OCI-LY7 (cell line): ENCODE results near the gene NELFA. TPM values are rescaled to one million over a fixed set of nuclear protein-coding genes. Genes with fewer than 3 reads are reported as not detected.

Experiments
- BruUV-seq: library from RNA; stranded (reverse); fragments of 400-500 nt; replicated peaks from 2 replicates; lab custom pipeline; 2021; lab: Mats Ljungman, UMichigan
- CTCF ChIA-PET: fragments of 300-600 bp; sonication (Branson Sonifier 250); formaldehyde crosslinking; loops from one replicate; lab custom pipeline; 2022; ENCODE audit warnings: antibody characterized with exemption; ENCODE audit not compliant: unreplicated experiment; lab: Charles Lee
- POLR2A ChIA-PET: fragments of 300-600 bp; sonication (Branson Sonifier 250); formaldehyde crosslinking; loops from one replicate; lab custom pipeline; 2022; ENCODE audit warnings: antibody characterized with exemption; lab: Charles Lee
- DNase-seq: peaks from one replicate; pipeline ENCODE4 v3.0.0-alpha.2; 2015; ENCODE audit warnings: low spot score
- H2AFZ ChIP-seq: fragments of 200-600 bp; sonication (generic), shearing (Covaris generic); 2 replicates; pipeline ENCODE4 v1.6.1; 2014; ENCODE audit warnings: mild to moderate bottlenecking, antibody characterized with exemption, low read length, moderate library complexity
- H3K27ac ChIP-seq: fragments of 200-600 bp; sonication (generic); 2 replicates; pipeline ENCODE4 v1.5.1; 2014; ENCODE audit warnings: mixed run types, low read depth, mild to moderate bottlenecking, moderate library complexity, low read length, inconsistent platforms; ENCODE audit not compliant: poor library complexity, severe bottlenecking
- H3K36me3 ChIP-seq: fragments of 200-600 bp; sonication (generic); 2 replicates; pipeline ENCODE4 v1.6.1; 2014; ENCODE audit warnings: mild to moderate bottlenecking, antibody characterized with exemption, low read length, moderate library complexity, mixed read lengths; ENCODE audit not compliant: insufficient read depth
- H3K4me1 ChIP-seq: fragments of 200-600 bp; sonication (generic); 2 replicates; pipeline ENCODE4 v1.5.1; 2014; ENCODE audit warnings: mild to moderate bottlenecking, low read length; ENCODE audit not compliant: insufficient read depth, poor library complexity, severe bottlenecking
- H3K4me2 ChIP-seq: fragments of 200-600 bp; sonication (generic); 2 replicates; pipeline ENCODE4 v1.6.1; 2014; ENCODE audit warnings: mild to moderate bottlenecking, low read length
- H3K4me3 ChIP-seq: fragments of 200-600 bp; sonication (generic); 2 replicates; pipeline ENCODE4 v1.5.1; 2014; ENCODE audit warnings: mild to moderate bottlenecking, low read depth, low read length; ENCODE audit not compliant: poor library complexity, severe bottlenecking
- H3K79me2 ChIP-seq: fragments of 200-600 bp; sonication (generic); 2 replicates; pipeline ENCODE4 v1.6.1; 2016; ENCODE audit warnings: low read depth, mild to moderate bottlenecking, low read length, moderate library complexity, mixed read lengths; ENCODE audit not compliant: insufficient read depth
- H3K9me2 ChIP-seq: fragments of 200-600 bp; sonication (generic); 2 replicates; pipeline ENCODE4 v1.6.1; 2016; ENCODE audit warnings: mild to moderate bottlenecking, low read length, mixed read lengths; ENCODE audit not compliant: insufficient read depth
- H3K9me3 ChIP-seq: fragments of 200-600 bp; sonication (generic); 2 replicates; pipeline ENCODE4 v1.6.1; 2014; ENCODE audit warnings: mild to moderate bottlenecking, mixed run types, low read length, mixed read lengths
- H4K20me1 ChIP-seq: fragments of 200-600 bp; sonication (generic); 2 replicates; pipeline ENCODE4 v1.6.1; 2014; ENCODE audit warnings: mild to moderate bottlenecking, antibody characterized with exemption, low read length, moderate library complexity, mixed read lengths; ENCODE audit not compliant: insufficient read depth
- CTCF ChIP-seq: fragments of 200-600 bp; sonication (generic); conservative IDR thresholded peaks from 2 replicates; pipeline ENCODE4 v1.5.1; 2014; ENCODE audit warnings: mild to moderate bottlenecking, antibody characterized with exemption, low read length, moderate library complexity, mixed read lengths
- EZH2phosphoT487 ChIP-seq: fragments of 200-600 bp; sonication (generic); IDR thresholded peaks from 2 replicates; pipeline ENCODE4 v1.6.1; 2018; ENCODE audit warnings: low read depth, borderline replicate concordance, mild to moderate bottlenecking, mixed run types, antibody characterized with exemption, low read length, moderate library complexity, mixed read lengths
- intact Hi-C: fragments of 100-400 bp; cut with micrococcal nuclease; formaldehyde crosslinking; loops from one replicate; pipeline ENCODE4 v1.10.0; 2022; ENCODE audit not compliant: unreplicated experiment
- total RNA-seq, 2 experiments: library from RNA; depleted of rRNA in 1 of 2; stranded (reverse); fragments of >200 nt in 1 of 2; shearing (Covaris generic) in 1 of 2; gene quantifications; 2 replicates each; pipeline ENCODE4 v1.2.3, GENCODE V29; 2014 to 2022

Gene NELFA
- total RNA-seq, 2 experiments from 2014 or later = 45.5 to 45.7 TPM

GRCh38 chr4:2049381-2049780, 40.6 kb upstream of the NELFA start:
- Histone ChIP-seq H3K9me2 (no peaks in the 10 kb centered on the region), H3K27ac (no peak overlapping the region), H3K9me3 (no peaks in the 10 kb centered on the region), H3K4me2 (no peak overlapping the region), H2AFZ (no peak overlapping the region), H3K4me1 (no peaks in the 10 kb centered on the region), H3K36me3 (no peaks in the 10 kb centered on the region), H3K79me2 (no peaks in the 10 kb centered on the region), H4K20me1 (no peaks in the 10 kb centered on the region), H3K4me3 (no peak overlapping the region)
- no peak for DNase-seq
- BruUV-seq = no TSS peak
- intact Hi-C loops = no loop called here
- TF ChIP-seq CTCF (no peak), EZH2phosphoT487 (no peak)
- POLR2A ChIA-PET = interaction anchor here (0.6 kb wide), 1 partner anchor 103 kb away, joined by 3 read pairs; no protein-coding TSS in a partner anchor
- CTCF ChIA-PET = no interaction called here

GRCh38 chr4:2048831-2049230, 40.1 kb upstream of the NELFA start:
- DNase-seq = no peak
- no peak overlapping the region for H2AFZ ChIP-seq
- H3K79me2 ChIP-seq = no peaks in the 10 kb centered on the region
- no peak overlapping the region for H3K27ac ChIP-seq
- no peaks in the 10 kb centered on the region for H3K9me3 ChIP-seq
- TF ChIP-seq CTCF (no peak), EZH2phosphoT487 (no peak)
- H3K9me2 ChIP-seq = no peaks in the 10 kb centered on the region
- intact Hi-C loops = no loop called here
- H3K4me3 ChIP-seq = no peak overlapping the region
- H4K20me1 ChIP-seq = no peaks in the 10 kb centered on the region
- CTCF ChIA-PET = no interaction called here
- BruUV-seq = no TSS peak
- no peaks in the 10 kb centered on the region for H3K36me3 ChIP-seq
- no peaks in the 10 kb centered on the region for H3K4me1 ChIP-seq
- POLR2A ChIA-PET = no interaction called here
- H3K4me2 ChIP-seq = no peak overlapping the region

- TF ChIP-seq CTCF = no peak
- TF ChIP-seq EZH2phosphoT487 = no peak
- POLR2A ChIA-PET = no interaction called here
- CTCF ChIA-PET = no interaction called here
Measured at GRCh38 chr4:2047781-2048581, 39.2 kb upstream of the NELFA start.

More at GRCh38 chr4:2047781-2048581, 39.2 kb upstream of the NELFA start:
- Histone ChIP-seq H3K4me3 (no peak overlapping the region), H3K27ac (no peak overlapping the region), H4K20me1 (no peaks in the 10 kb centered on the region), H3K9me3 (no peaks in the 10 kb centered on the region), H2AFZ (no peak overlapping the region), H3K4me1 (no peaks in the 10 kb centered on the region), H3K9me2 (no peaks in the 10 kb centered on the region), H3K79me2 (no peaks in the 10 kb centered on the region), H3K4me2 (no peak overlapping the region), H3K36me3 (no peaks in the 10 kb centered on the region)
- intact Hi-C loops = no loop called here
- no TSS peak for BruUV-seq
- no peak for DNase-seq
